Smooth muscle cell (in vitro differentiated cells): ENCODE measurements around the gene DOK7. TPM values are rescaled to one million over a fixed set of nuclear protein-coding genes. Genes with fewer than 3 reads are reported as not detected.

Experiments
- DNase-seq: peaks from one replicate; lab custom pipeline; 2025; ENCODE audit not compliant: unreplicated experiment; lab: John Stamatoyannopoulos, UW
- H2AFZ ChIP-seq: fragments of 200-600 bp; sonication (generic); 2 replicates; pipeline ENCODE4 v1.6.0; 2016; ENCODE audit warnings: antibody characterized with exemption, low read depth, mild to moderate bottlenecking
- H3F3A ChIP-seq: fragments of 200-600 bp; sonication (generic); 2 replicates; pipeline ENCODE4 v1.6.0; 2017; ENCODE audit warnings: antibody characterized with exemption, low read depth
- H3K27ac ChIP-seq: fragments of 200-600 bp; sonication (generic); 2 replicates; pipeline ENCODE4 v1.5.1; 2016; ENCODE audit warnings: low read depth, mild to moderate bottlenecking
- H3K27me3 ChIP-seq: fragments of 200-600 bp; sonication (generic); 2 replicates; pipeline ENCODE4 v1.6.1; 2016; ENCODE audit warnings: low read depth, mild to moderate bottlenecking
- H3K36me3 ChIP-seq: fragments of 200-600 bp; sonication (generic); 2 replicates; pipeline ENCODE4 v1.5.1; 2016; ENCODE audit warnings: low read depth
- H3K4me1 ChIP-seq: fragments of 200-600 bp; sonication (generic); 2 replicates; pipeline ENCODE4 v1.5.1; 2016; ENCODE audit warnings: low read depth
- H3K4me2 ChIP-seq: fragments of 200-600 bp; sonication (generic); 2 replicates; pipeline ENCODE4 v1.6.0; 2016; ENCODE audit warnings: mild to moderate bottlenecking
- H3K4me3 ChIP-seq: fragments of 200-600 bp; sonication (generic); 2 replicates; pipeline ENCODE4 v1.5.1; 2016; ENCODE audit warnings: mild to moderate bottlenecking
- H3K79me2 ChIP-seq: fragments of 200-600 bp; sonication (generic); 2 replicates; pipeline ENCODE4 v1.6.0; 2016; ENCODE audit warnings: low read depth, mild to moderate bottlenecking
- H3K9ac ChIP-seq: fragments of 200-600 bp; sonication (generic); 2 replicates; pipeline ENCODE4 v1.6.0; 2016; ENCODE audit warnings: low read depth
- H3K9me3 ChIP-seq: fragments of 200-600 bp; sonication (generic); replicated peaks from 2 replicates; pipeline ENCODE4 v1.5.1; 2016; ENCODE audit warnings: low read depth
- H4K20me1 ChIP-seq: fragments of 200-600 bp; sonication (generic); 2 replicates; pipeline ENCODE4 v1.6.0; 2016; ENCODE audit warnings: low read depth
- CTCF ChIP-seq: fragments of 200-600 bp; sonication (generic); IDR thresholded peaks from 2 replicates; pipeline ENCODE4 v1.5.1; 2017; ENCODE audit warnings: borderline replicate concordance, mild to moderate bottlenecking, antibody characterized with exemption; ENCODE audit not compliant: insufficient read depth, poor library complexity, severe bottlenecking
- WGBS: methylation state at CpG from one replicate; pipeline ENCODE4 v1.1.7; 2016; ENCODE audit warnings: low lambda C conversion rate; 5-methylcytosine and 5-hydroxymethylcytosine counted together
- polyA plus RNA-seq: library from polyadenylated mRNA; unstranded; fragments of >200 nt; fragmentation: Nextera tagmentation; extraction: Ambion mirVana; gene quantifications from 2 replicates; pipeline ENCODE4 v1.2.1, GENCODE V29; 2016
- total RNA-seq: library from RNA; depleted of rRNA; stranded (reverse); fragments of >200 nt; gene quantifications from 2 replicates; pipeline ENCODE4 v1.2.3, GENCODE V29; 2014

The DOK7 gene
- total and polyA plus RNA-seq, 2 experiments from 2014 or later = not detected

- H3K27ac ChIP-seq = no peak overlapping the region
- no peak overlapping the region for H3K4me3 ChIP-seq
- DNase-seq = no peak
- no peaks in the 10 kb centered on the region for H3K4me1 ChIP-seq
- no peaks in the 10 kb centered on the region for H3K79me2 ChIP-seq
- WGBS = 86% methylated on average over 14 of the region's 14 CpGs
- no peaks in the 10 kb centered on the region for H3K36me3 ChIP-seq
- no peak overlapping the region for H3K9ac ChIP-seq
- no peak overlapping the region for H2AFZ ChIP-seq
- H3F3A ChIP-seq = no peaks in the 10 kb centered on the region
- H4K20me1 ChIP-seq = no peaks in the 10 kb centered on the region
- H3K9me3 ChIP-seq = no peaks in the 10 kb centered on the region
- TF ChIP-seq CTCF = no peak
- no peaks in the 10 kb centered on the region for H3K27me3 ChIP-seq
- H3K4me2 ChIP-seq = no peak overlapping the region
These were observed 20.6 kb upstream of the DOK7 start for GRCh38 chr4:3442460-3442958.

GRCh38 chr4:3442959-3443749, 20.0 kb upstream of the DOK7 start:
- no peak for DNase-seq
- WGBS = 63% methylated on average over 28 of the region's 36 CpGs
- H2AFZ ChIP-seq = no peak overlapping the region

GRCh38 chr4:3443750-3444309, 19.3 kb upstream of the DOK7 start:
- Histone ChIP-seq H2AFZ (no peak overlapping the region), H3K36me3 (no peaks in the 10 kb centered on the region), H3F3A (no peaks in the 10 kb centered on the region), H3K9ac (no peak overlapping the region), H3K9me3 (no peaks in the 10 kb centered on the region), H4K20me1 (no peaks in the 10 kb centered on the region), H3K79me2 (no peaks in the 10 kb centered on the region), H3K4me1 (no peaks in the 10 kb centered on the region), H3K27ac (no peak overlapping the region), H3K4me3 (no peak overlapping the region), H3K27me3 (no peaks in the 10 kb centered on the region), H3K4me2 (no peak overlapping the region)
- no peak for DNase-seq
- no peak for TF ChIP-seq CTCF
- 68% methylated on average over 6 of the region's 17 CpGs for WGBS

More at GRCh38 chr4:3442959-3443749, 20.0 kb upstream of the DOK7 start:
- H3K27ac ChIP-seq = no peak overlapping the region
- no peak overlapping the region for H3K4me3 ChIP-seq
- H3K4me2 ChIP-seq = no peak overlapping the region
- H3F3A ChIP-seq = no peaks in the 10 kb centered on the region
- H3K9me3 ChIP-seq = no peaks in the 10 kb centered on the region
- no peaks in the 10 kb centered on the region for H4K20me1 ChIP-seq
- no peaks in the 10 kb centered on the region for H3K79me2 ChIP-seq
- H3K36me3 ChIP-seq = no peaks in the 10 kb centered on the region
- peak; percentile 97 for TF ChIP-seq CTCF
- H3K9ac ChIP-seq = no peak overlapping the region
- H3K4me1 ChIP-seq = no peaks in the 10 kb centered on the region
- H3K27me3 ChIP-seq = no peaks in the 10 kb centered on the region
